HepG2 (cell line): ENCODE measurements around the gene CNOT10. TPM values are rescaled to one million over a fixed set of nuclear protein-coding genes. Genes with fewer than 3 reads are reported as not detected.

ENCODE experiments used
- BORCS8-MEF2B ChIP-seq: sonication (generic); formaldehyde crosslinking; IDR thresholded peaks from 2 replicates; pipeline ENCODE4 v1.8.0; 2022; ENCODE audit warnings: mild to moderate bottlenecking, missing genetic modification reagents
- DDIT3 ChIP-seq: sonication (generic); formaldehyde crosslinking; IDR thresholded peaks from 2 replicates; pipeline ENCODE4 v1.4.0; 2020; ENCODE audit warnings: mild to moderate bottlenecking, missing genetic modification reagents
- IRF1 ChIP-seq: sonication (generic); formaldehyde crosslinking; IDR thresholded peaks from 2 replicates; pipeline ENCODE4 v1.4.0; 2020; ENCODE audit warnings: low read depth, mild to moderate bottlenecking, missing genetic modification reagents
- JUN ChIP-seq: sonication (generic); formaldehyde crosslinking; IDR thresholded peaks from 2 replicates; pipeline ENCODE4 v1.4.0; 2020; ENCODE audit warnings: mild to moderate bottlenecking, missing genetic modification reagents
- MYPOP ChIP-seq: sonication (generic); formaldehyde crosslinking; IDR thresholded peaks from 2 replicates; pipeline ENCODE4 v1.8.1; 2023; ENCODE audit warnings: mild to moderate bottlenecking, moderate library complexity, missing genetic modification reagents
- NCOA5 ChIP-seq: sonication (generic); formaldehyde crosslinking; IDR thresholded peaks from 2 replicates; pipeline ENCODE4 v1.4.0; 2020; ENCODE audit warnings: missing genetic modification reagents
- NFYB ChIP-seq: sonication (generic); formaldehyde crosslinking; IDR thresholded peaks from 2 replicates; pipeline ENCODE4 v1.4.0; 2020; ENCODE audit warnings: missing genetic modification reagents
- RFX3 ChIP-seq: IDR thresholded peaks from 2 replicates; pipeline ENCODE4 v1.6.1; 2016; ENCODE audit warnings: missing biosample characterization, missing genetic modification reagents
- TRIM24 ChIP-seq: sonication (generic); formaldehyde crosslinking; IDR thresholded peaks from 2 replicates; pipeline ENCODE4 v1.8.0; 2022; ENCODE audit warnings: mild to moderate bottlenecking, missing genetic modification reagents
- ZBTB34 ChIP-seq: sonication (generic); formaldehyde crosslinking; IDR thresholded peaks from 2 replicates; pipeline ENCODE4 v1.8.0; 2022; ENCODE audit warnings: mild to moderate bottlenecking, missing genetic modification reagents
- ZBTB4 ChIP-seq: sonication (generic); formaldehyde crosslinking; IDR thresholded peaks from 2 replicates; pipeline ENCODE4 v1.4.0; 2020; ENCODE audit warnings: missing genetic modification reagents, mild to moderate bottlenecking, borderline replicate concordance
- ZKSCAN8 ChIP-seq: IDR thresholded peaks from 2 replicates; pipeline ENCODE4 v1.6.1; 2016; ENCODE audit warnings: borderline replicate concordance, missing genetic modification reagents, missing compliant biosample characterization
- ZNF12 ChIP-seq: sonication (generic); formaldehyde crosslinking; IDR thresholded peaks from 2 replicates; pipeline ENCODE4 v1.5.0; 2020; ENCODE audit warnings: missing genetic modification reagents
- ZNF607 ChIP-seq: sonication (generic); formaldehyde crosslinking; IDR thresholded peaks from 2 replicates; pipeline ENCODE4 v1.5.1; 2020; ENCODE audit warnings: missing genetic modification reagents, mild to moderate bottlenecking, borderline replicate concordance
- ZNF710 ChIP-seq: sonication (generic); formaldehyde crosslinking; IDR thresholded peaks from 2 replicates; pipeline ENCODE4 v1.5.0; 2020; ENCODE audit warnings: mild to moderate bottlenecking, missing genetic modification reagents, borderline replicate concordance
- polyA plus RNA-seq, 8 experiments: library from polyadenylated mRNA; depleted of rRNA in 3 of 8; stranded (reverse) in 7 of 8; unstranded in 1 of 8; fragments of >200 nt; fragmentation: Illumina TruSeq in 4 of 8; extraction: Trizol in 4 of 8; gene quantifications; 2 replicates each; pipeline versions ENCODE4 v1.2.1 to v1.2.3, GENCODE V29; 2011 to 2016; ENCODE audit warnings: low read depth in 4 of 8, missing spikeins in 1 of 8, mixed read lengths in 1 of 8; ENCODE audit not compliant: insufficient read depth in 1 of 8
- total RNA-seq, 5 experiments: library from RNA; depleted of rRNA; stranded (reverse); fragments of >200 nt; fragmentation: Illumina TruSeq; extraction: Trizol; gene quantifications; 2 replicates each; pipeline ENCODE4 v1.2.3, GENCODE V29; 2016; ENCODE audit warnings: low read depth in 1 of 5

CNOT10 gene
- total and polyA plus RNA-seq, 2 of the 13 experiments (the other 11 are each of a cell fraction or from before 2014, with no cell fraction given), result 21.2 to 34.1 TPM

GRCh38 chr3:32684800-32685542 lies at the start of gene CNOT10 (continued):
- TF ChIP-seq ZBTB4 (peak; percentile 77), IRF1 (no peak), ZNF12 (CRISPR knock-in tag) (no peak), ZNF710 (CRISPR knock-in tag) (peak; percentile 44; the same call in 1 of the 2 replicates), NFYB (CRISPR knock-in tag) (no peak), TRIM24 (CRISPR knock-in tag) (no peak), NCOA5 (CRISPR knock-in tag) (no peak), BORCS8-MEF2B (CRISPR knock-in tag) (no peak), ZNF607 (CRISPR knock-in tag) (peak; percentile 97), JUN (CRISPR knock-in tag) (peak; percentile 37; the same call in 1 of the 2 replicates), ZKSCAN8 (CRISPR knock-in tag) (no peak), DDIT3 (CRISPR knock-in tag) (no peak), MYPOP (CRISPR knock-in tag) (no peak), RFX3 (CRISPR knock-in tag) (peak; percentile 70), ZBTB34 (CRISPR knock-in tag) (no peak)
